Glutamatergic neuron (in vitro differentiated cells): ENCODE measurements around the gene RBM33. TPM values are rescaled to one million over a fixed set of nuclear protein-coding genes. Genes with fewer than 3 reads are reported as not detected.

Experiments
- DNase-seq: peaks from one replicate; pipeline ENCODE4 v3.0.0; 2022
- H3K27ac Mint-ChIP-seq: one replicate; pipeline ENCODE4 v1.8.0; 2020; ENCODE audit warnings: mild to moderate bottlenecking, mixed read lengths, inconsistent platforms; ENCODE audit not compliant: unreplicated experiment
- H3K27me3 Mint-ChIP-seq: one replicate; pipeline ENCODE4 v1.8.0; 2020; ENCODE audit warnings: mild to moderate bottlenecking, moderate library complexity, mixed read lengths, inconsistent platforms; ENCODE audit not compliant: unreplicated experiment
- H3K36me3 Mint-ChIP-seq: one replicate; pipeline ENCODE4 v1.8.0; 2020; ENCODE audit warnings: mild to moderate bottlenecking, mixed read lengths, inconsistent platforms; ENCODE audit not compliant: unreplicated experiment
- H3K4me1 Mint-ChIP-seq: one replicate; pipeline ENCODE4 v1.8.0; 2020; ENCODE audit warnings: mild to moderate bottlenecking, low read depth, mixed read lengths, inconsistent platforms; ENCODE audit not compliant: unreplicated experiment
- H3K4me3 Mint-ChIP-seq: one replicate; pipeline ENCODE4 v1.8.0; 2020; ENCODE audit warnings: mild to moderate bottlenecking, mixed read lengths, inconsistent platforms; ENCODE audit not compliant: unreplicated experiment
- H3K9me3 Mint-ChIP-seq: one replicate; pipeline ENCODE4 v1.8.0; 2020; ENCODE audit warnings: mild to moderate bottlenecking, moderate library complexity, mixed read lengths, inconsistent platforms; ENCODE audit not compliant: unreplicated experiment
- CTCF ChIP-seq: fragments of 200-600 bp; sonication (generic); IDR thresholded peaks from one replicate; pipeline ENCODE4 v1.5.0; 2021; ENCODE audit not compliant: partially characterized antibody, unreplicated experiment
- total RNA-seq: library from RNA; stranded (reverse); fragmentation: NEBNext Ultra II Directional; extraction: Animal tissue kit (Norgen Biotek cat#: 25700); gene quantifications from one replicate; pipeline ENCODE4 v1.2.1, GENCODE V29; 2021; ENCODE audit not compliant: unreplicated experiment

RBM33 gene
- total RNA-seq, 1 donor from 2014 or later: 67.5 TPM

DNA sequence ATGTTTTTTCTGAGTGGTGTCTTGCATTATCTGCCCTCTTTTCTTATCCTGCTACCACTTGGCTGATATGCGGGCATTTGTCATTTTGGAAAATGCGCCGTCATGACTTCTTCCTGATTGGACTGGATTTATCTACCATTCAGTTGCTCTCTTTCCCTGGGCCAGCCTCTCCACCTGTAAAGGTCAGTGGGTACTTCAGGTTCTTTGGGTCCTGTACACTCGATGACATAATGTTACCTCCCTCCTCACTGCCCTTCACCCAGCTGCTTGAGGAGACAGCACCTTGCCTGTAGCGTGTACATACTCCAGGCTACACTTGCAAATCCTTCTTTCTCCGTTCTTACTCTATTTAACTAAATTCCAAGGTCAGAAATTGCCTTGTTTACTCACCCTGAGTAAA lies 83.7 kb downstream of the RBM33 start:
- Mint-ChIP-seq H3K27ac (peak overlapping the region; percentile 53), H3K9me3 (peaks cover 3% of the 10 kb centered on the region)

GRCh38 chr7:155729847-155730246 lies 85.4 kb downstream of the RBM33 start:
- Mint-ChIP-seq H3K27ac (peak overlapping the region; percentile 56), H3K9me3 (peaks cover under 1% of the 10 kb centered on the region), H3K4me3 (no peak overlapping the region), H3K27me3 (peaks cover 4% of the 10 kb centered on the region), H3K36me3 (no peaks in the 10 kb centered on the region), H3K4me1 (peaks cover 34% of the 10 kb centered on the region)
- DNase-seq: no peak
- TF ChIP-seq CTCF: no peak

More for the DNA sequence above, 83.7 kb downstream of the RBM33 start:
- TF ChIP-seq CTCF: no peak
- H3K36me3 Mint-ChIP-seq: no peaks in the 10 kb centered on the region
- H3K27me3 Mint-ChIP-seq: peaks cover 3% of the 10 kb centered on the region
- peaks cover 37% of the 10 kb centered on the region for H3K4me1 Mint-ChIP-seq
- DNase-seq: no peak
- peak overlapping the region; percentile 43 for H3K4me3 Mint-ChIP-seq

GRCh38 chr7:155731380-155731779 lies 86.9 kb downstream of the RBM33 start:
- no peaks in the 10 kb centered on the region for H3K36me3 Mint-ChIP-seq
- H3K27ac Mint-ChIP-seq: no peak overlapping the region
- H3K4me1 Mint-ChIP-seq: peaks cover 25% of the 10 kb centered on the region
- no peak for DNase-seq
- H3K27me3 Mint-ChIP-seq: peaks cover 4% of the 10 kb centered on the region
- no peaks in the 10 kb centered on the region for H3K9me3 Mint-ChIP-seq
- no peak overlapping the region for H3K4me3 Mint-ChIP-seq
- TF ChIP-seq CTCF: no peak

DNA sequence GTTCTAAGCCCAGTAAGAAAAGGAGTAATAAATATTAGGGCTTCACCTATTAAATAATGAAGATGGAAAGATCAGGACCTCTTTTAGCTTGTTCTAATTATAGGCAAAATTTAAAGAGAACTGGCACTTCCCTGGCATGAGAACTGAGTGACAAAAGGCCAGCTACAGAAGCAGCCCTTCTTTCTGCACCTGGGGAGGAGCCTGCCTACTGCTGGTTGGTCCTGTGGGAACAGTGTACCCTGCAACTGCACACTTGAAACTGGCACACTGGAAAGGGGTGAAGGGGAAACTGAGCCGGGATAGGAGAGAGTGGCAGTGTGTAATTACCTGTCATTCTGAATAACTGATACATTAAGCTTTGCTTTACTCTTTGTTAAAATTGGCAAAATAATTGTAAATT lies 87.4 kb downstream of the RBM33 start:
- H3K4me1 Mint-ChIP-seq: peaks cover 22% of the 10 kb centered on the region
- H3K4me3 Mint-ChIP-seq: no peak overlapping the region
- no peak for DNase-seq
- no peaks in the 10 kb centered on the region for H3K9me3 Mint-ChIP-seq
- H3K27me3 Mint-ChIP-seq: peaks cover 4% of the 10 kb centered on the region
- H3K27ac Mint-ChIP-seq: no peak overlapping the region
- no peak for TF ChIP-seq CTCF
- H3K36me3 Mint-ChIP-seq: no peaks in the 10 kb centered on the region

DNA sequence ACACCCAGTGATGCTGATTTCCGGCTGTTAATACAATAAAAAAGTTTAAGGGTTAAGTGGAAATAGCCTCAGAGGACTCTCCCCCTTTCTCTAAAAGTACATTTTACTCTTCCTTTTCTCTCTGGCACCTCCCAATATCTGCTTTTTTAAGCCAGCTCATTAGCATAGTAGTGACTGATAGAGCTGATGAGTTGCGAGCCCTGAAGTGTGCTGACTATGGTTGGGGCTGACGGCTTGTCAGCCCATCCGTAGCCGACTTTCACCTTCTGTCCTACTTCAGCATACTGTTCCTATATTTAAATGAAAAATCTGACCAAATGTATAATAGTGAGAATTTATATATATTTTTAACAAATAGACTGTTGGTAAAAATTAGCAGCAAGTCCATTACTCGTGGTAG lies 87.8 kb downstream of the RBM33 start:
- no peak overlapping the region for H3K27ac Mint-ChIP-seq

More for the DNA sequence above, 87.8 kb downstream of the RBM33 start:
- Mint-ChIP-seq H3K4me1 (peaks cover 22% of the 10 kb centered on the region), H3K9me3 (no peaks in the 10 kb centered on the region), H3K4me3 (no peak overlapping the region), H3K27me3 (peaks cover 4% of the 10 kb centered on the region), H3K36me3 (no peaks in the 10 kb centered on the region)
- no peak for DNase-seq
- TF ChIP-seq CTCF: no peak
